ENCODE measurements around the gene PAX5.

The PAX5 gene

GRCh38 chr9:36849943-36850342 lies 184.1 kb downstream of the PAX5 start:
- Histone ChIP-seq H3K36me3 (ENCODE audit: control insufficient read depth in 2 of 2, insufficient read depth in 1 of 2, low read length in 2 of 2) (no peaks in the 10 kb centered on the region), H3K9me3 (ENCODE audit: control insufficient read depth, insufficient read depth, low read depth, low read length) (no peaks in the 10 kb centered on the region), H3K4me3 (ENCODE audit: low read depth, low read length) (no peak overlapping the region), H3K4me1 (ENCODE audit: control insufficient read depth, insufficient read depth, low read length) (no peaks in the 10 kb centered on the region), H3K27ac (ENCODE audit: extremely low read depth, low read depth, low read length) (no peak overlapping the region)
- ChIA-PET CTCF (interaction anchor here (0.7 to 1.5 kb wide), 2 partner anchors 15 to 23 kb away, joined by 4 read pairs; no protein-coding TSS in a partner anchor), POLR2A (no interaction called here)
- no peak for TF ChIP-seq ZBTB6 (tag by site-specific recombination; IDR thresholded peaks at IDR 0.05)
- TF ChIP-seq ZNF18 (tag by site-specific recombination; IDR thresholded peaks at IDR 0.05): no peak
- TF ChIP-seq ZNF404 (tag by site-specific recombination; IDR thresholded peaks at IDR 0.05): no peak
- no peak for TF ChIP-seq ZNF518A (tag by site-specific recombination; conservative IDR thresholded peaks at IDR 0.05; ENCODE audit: low read depth)
- no peak for TF ChIP-seq ZNF121 (tag by site-specific recombination; IDR thresholded peaks at IDR 0.05)
- no peak for TF ChIP-seq ZNF248 (tag by site-specific recombination; IDR thresholded peaks at IDR 0.05)
- TF ChIP-seq ZNF366 (tag by site-specific recombination; conservative IDR thresholded peaks at IDR 0.05): no peak
- TF ChIP-seq ZNF677 (tag by site-specific recombination; IDR thresholded peaks at IDR 0.05): no peak
- TF ChIP-seq ZSCAN16 (tag by site-specific recombination; IDR thresholded peaks at IDR 0.05): no peak
- TF ChIP-seq MZF1 (tag by site-specific recombination; IDR thresholded peaks at IDR 0.05; ENCODE audit: borderline replicate concordance): no peak
- no peak for TF ChIP-seq CTCF (tag by site-specific recombination; IDR thresholded peaks at IDR 0.05)
- no peak for TF ChIP-seq ZNF341 (tag by site-specific recombination; IDR thresholded peaks at IDR 0.05; ENCODE audit: low read depth)
- no peak for TF ChIP-seq GLIS1 (tag by site-specific recombination; IDR thresholded peaks at IDR 0.05)
- no peak for TF ChIP-seq RBAK (tag by site-specific recombination; IDR thresholded peaks at IDR 0.05)
- TF ChIP-seq ZXDB (tag by site-specific recombination; IDR thresholded peaks at IDR 0.05): no peak
- no peak for TF ChIP-seq ZNF596 (tag by site-specific recombination; IDR thresholded peaks at IDR 0.05)
- TF ChIP-seq ZNF266 (tag by site-specific recombination; IDR thresholded peaks at IDR 0.05; ENCODE audit: low read depth): no peak
- no peak for TF ChIP-seq ZBTB10 (tag by site-specific recombination; IDR thresholded peaks at IDR 0.05)
- no peak for TF ChIP-seq KLF10 (tag by site-specific recombination; IDR thresholded peaks at IDR 0.05)
- TF ChIP-seq TRIM28 (IDR thresholded peaks at IDR 0.05; ENCODE audit: borderline replicate concordance, low read length): no peak

Measured in HEK293 (cell line).